Liver (tissue), 3 donors: ENCODE measurements around the gene EPS8.

Experiments
- RAD21 ChIP-seq, 2 donors: IDR thresholded peaks; 2 replicates each; pipeline ENCODE4 v1.6.1; 2016; ENCODE audit warnings: antibody characterized with exemption in 2 of 2, mild to moderate bottlenecking in 2 of 2
- RXRA ChIP-seq, 2 donors: IDR thresholded peaks; 2 replicates each; pipeline ENCODE4 v1.6.1; 2017 to 2018; ENCODE audit warnings: antibody characterized with exemption in 2 of 2, mild to moderate bottlenecking in 1 of 2
- YY1 ChIP-seq: IDR thresholded peaks from 2 replicates; pipeline ENCODE4 v1.6.1; 2016; ENCODE audit warnings: antibody characterized with exemption, mild to moderate bottlenecking
- TF ChIP-seq, protein P1 (sequence below): IDR thresholded peaks from 2 replicates; pipeline ENCODE4 v1.6.1; 2016; ENCODE audit warnings: antibody characterized with exemption
- TF ChIP-seq, protein P2 (sequence below): fragments of 150-350 bp; IDR thresholded peaks from 2 replicates; pipeline ENCODE4 v1.5.1; 2017; ENCODE audit warnings: improper control_type of control experiment, low read depth, low read length; ENCODE audit not compliant: missing input control
- TF ChIP-seq, protein P3 (sequence below): IDR thresholded peaks from 2 replicates; pipeline ENCODE4 v1.6.1; 2016; ENCODE audit warnings: antibody characterized with exemption, mild to moderate bottlenecking
- TF ChIP-seq, protein P4 (sequence below): IDR thresholded peaks from 2 replicates; pipeline ENCODE4 v1.6.1; 2016; ENCODE audit warnings: antibody characterized with exemption
- donor health status: healthy.
- donor health status: healthy.

DNA sequence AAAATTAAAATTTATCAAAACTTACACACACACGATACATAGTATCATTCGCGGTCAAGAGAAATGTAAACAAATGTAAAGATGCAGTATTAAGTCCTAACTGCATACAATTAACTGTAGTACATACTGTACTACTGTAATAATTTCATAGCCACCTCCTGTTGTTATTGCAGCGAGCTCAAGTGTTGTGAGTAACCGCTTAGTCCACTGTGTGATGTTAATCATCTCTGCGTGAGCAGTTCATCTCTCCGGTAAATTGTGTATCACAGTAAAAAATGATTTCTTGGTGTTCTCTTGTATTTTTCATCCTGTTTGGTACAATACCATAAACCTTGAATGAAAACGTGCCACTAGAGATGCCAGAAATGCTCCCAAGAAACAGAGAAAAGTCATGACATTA lies 6.5 kb downstream of the EPS8 start:
- TF ChIP-seq, protein P1, sequence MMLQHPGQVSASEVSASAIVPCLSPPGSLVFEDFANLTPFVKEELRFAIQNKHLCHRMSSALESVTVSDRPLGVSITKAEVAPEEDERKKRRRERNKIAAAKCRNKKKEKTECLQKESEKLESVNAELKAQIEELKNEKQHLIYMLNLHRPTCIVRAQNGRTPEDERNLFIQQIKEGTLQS = no peak
- TF ChIP-seq, protein P2, sequence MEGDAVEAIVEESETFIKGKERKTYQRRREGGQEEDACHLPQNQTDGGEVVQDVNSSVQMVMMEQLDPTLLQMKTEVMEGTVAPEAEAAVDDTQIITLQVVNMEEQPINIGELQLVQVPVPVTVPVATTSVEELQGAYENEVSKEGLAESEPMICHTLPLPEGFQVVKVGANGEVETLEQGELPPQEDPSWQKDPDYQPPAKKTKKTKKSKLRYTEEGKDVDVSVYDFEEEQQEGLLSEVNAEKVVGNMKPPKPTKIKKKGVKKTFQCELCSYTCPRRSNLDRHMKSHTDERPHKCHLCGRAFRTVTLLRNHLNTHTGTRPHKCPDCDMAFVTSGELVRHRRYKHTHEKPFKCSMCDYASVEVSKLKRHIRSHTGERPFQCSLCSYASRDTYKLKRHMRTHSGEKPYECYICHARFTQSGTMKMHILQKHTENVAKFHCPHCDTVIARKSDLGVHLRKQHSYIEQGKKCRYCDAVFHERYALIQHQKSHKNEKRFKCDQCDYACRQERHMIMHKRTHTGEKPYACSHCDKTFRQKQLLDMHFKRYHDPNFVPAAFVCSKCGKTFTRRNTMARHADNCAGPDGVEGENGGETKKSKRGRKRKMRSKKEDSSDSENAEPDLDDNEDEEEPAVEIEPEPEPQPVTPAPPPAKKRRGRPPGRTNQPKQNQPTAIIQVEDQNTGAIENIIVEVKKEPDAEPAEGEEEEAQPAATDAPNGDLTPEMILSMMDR = no peak
- no peak for TF ChIP-seq YY1
- TF ChIP-seq RAD21 (IDR thresholded peaks at IDR 0.05) = no peak
- TF ChIP-seq, protein P3, sequence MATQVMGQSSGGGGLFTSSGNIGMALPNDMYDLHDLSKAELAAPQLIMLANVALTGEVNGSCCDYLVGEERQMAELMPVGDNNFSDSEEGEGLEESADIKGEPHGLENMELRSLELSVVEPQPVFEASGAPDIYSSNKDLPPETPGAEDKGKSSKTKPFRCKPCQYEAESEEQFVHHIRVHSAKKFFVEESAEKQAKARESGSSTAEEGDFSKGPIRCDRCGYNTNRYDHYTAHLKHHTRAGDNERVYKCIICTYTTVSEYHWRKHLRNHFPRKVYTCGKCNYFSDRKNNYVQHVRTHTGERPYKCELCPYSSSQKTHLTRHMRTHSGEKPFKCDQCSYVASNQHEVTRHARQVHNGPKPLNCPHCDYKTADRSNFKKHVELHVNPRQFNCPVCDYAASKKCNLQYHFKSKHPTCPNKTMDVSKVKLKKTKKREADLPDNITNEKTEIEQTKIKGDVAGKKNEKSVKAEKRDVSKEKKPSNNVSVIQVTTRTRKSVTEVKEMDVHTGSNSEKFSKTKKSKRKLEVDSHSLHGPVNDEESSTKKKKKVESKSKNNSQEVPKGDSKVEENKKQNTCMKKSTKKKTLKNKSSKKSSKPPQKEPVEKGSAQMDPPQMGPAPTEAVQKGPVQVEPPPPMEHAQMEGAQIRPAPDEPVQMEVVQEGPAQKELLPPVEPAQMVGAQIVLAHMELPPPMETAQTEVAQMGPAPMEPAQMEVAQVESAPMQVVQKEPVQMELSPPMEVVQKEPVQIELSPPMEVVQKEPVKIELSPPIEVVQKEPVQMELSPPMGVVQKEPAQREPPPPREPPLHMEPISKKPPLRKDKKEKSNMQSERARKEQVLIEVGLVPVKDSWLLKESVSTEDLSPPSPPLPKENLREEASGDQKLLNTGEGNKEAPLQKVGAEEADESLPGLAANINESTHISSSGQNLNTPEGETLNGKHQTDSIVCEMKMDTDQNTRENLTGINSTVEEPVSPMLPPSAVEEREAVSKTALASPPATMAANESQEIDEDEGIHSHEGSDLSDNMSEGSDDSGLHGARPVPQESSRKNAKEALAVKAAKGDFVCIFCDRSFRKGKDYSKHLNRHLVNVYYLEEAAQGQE = no peak
- TF ChIP-seq, protein P4, sequence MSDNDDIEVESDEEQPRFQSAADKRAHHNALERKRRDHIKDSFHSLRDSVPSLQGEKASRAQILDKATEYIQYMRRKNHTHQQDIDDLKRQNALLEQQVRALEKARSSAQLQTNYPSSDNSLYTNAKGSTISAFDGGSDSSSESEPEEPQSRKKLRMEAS = no peak
- TF ChIP-seq RXRA (IDR thresholded peaks at IDR 0.05) = no peak
